Stimulated activated CD8-positive, alpha-beta memory T cell treated with anti-CD3 and anti-CD28 coated beads, Interleukin-4, amount 100 ng/mL, for 24 hours (primary cell): ENCODE measurements around the gene GNLY.
A peak's percentile ranks its signal among the peaks of the same experiment; 100 is the strongest.

ENCODE experiments used
- DNase-seq: peaks from one replicate; pipeline ENCODE4 v3.0.0-alpha.2; 2020; ENCODE audit warnings: low read depth

Gene GNLY

DNA sequence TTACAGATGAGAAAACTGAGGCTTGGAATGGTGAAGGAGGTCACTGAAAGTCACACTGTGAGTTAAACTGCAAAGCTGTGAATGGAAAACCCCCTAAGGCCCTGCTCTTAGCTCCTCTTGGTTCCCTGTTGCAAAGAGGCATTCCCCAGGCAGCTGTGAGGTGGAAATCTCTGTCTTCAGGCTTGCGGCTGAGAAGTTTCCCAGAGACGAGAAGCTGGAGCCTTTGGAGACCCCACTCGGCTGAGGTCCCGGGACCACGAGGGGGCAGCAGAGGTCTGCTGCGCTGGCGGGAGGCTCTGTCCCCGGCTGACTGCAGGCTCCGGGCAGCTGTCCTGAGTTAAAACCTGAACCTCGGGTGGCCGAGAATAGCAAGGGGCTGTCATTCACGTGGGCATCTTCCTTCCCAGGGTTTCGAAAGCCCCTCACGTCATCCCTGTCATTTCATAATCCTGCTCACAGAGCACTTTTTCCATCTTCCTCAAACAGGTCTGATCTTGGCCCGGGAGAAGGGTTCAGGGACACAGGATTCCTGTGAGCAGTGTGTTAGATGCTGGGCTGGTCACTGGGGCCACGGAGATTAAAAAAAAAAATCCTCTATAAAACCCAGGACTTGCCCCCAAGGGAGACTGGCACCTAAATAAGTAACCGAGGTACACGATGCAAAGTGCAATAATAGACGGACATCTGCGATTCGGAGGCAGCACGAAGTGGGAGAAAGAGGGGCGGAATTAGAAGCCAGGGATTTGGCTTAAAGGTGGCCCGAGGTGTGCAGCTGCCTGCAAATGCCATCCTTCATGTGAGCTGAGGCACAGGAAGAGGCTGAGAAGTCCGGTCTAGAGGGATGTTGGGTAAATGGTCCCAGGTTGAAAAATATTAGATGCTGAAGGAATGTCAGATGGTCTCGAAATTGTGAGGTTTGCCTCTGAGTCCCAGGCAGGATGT, 35.0 kb downstream of the GNLY start:
- peak; percentile 68 for DNase-seq

DNA sequence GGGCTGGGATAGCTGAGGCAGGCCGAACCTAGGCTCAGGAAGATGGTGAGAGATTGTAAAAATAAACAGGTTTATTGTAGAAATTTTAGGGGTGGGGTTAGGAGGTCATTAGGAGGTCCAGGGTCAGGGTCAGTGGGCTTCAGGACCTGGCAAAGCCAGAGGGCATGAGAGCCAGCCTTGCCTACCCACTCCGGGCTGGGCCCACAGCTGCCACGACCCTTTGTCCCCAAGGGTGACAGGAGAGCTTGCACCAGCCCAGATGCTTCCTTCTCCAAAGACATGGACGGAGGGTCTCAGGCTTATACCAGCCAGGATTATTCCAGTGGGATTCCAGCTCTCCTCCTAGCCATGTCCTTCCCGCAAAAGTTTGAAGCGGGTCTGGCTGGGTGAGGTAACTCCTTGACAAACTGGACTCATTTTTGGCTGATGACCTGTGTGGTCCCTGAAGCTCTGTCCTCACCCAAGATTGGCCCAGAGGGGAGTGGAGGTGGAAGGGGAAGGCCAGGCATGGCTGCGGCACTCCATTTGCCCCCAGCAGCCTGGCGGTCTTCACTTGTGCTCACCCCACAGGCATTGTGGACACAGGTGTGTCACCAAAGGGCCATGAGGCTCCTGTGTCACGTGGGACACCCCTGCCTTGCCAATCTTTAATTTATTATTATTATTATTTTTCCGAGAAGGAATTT, 35.8 kb downstream of the GNLY start:
- no peak for DNase-seq

DNA sequence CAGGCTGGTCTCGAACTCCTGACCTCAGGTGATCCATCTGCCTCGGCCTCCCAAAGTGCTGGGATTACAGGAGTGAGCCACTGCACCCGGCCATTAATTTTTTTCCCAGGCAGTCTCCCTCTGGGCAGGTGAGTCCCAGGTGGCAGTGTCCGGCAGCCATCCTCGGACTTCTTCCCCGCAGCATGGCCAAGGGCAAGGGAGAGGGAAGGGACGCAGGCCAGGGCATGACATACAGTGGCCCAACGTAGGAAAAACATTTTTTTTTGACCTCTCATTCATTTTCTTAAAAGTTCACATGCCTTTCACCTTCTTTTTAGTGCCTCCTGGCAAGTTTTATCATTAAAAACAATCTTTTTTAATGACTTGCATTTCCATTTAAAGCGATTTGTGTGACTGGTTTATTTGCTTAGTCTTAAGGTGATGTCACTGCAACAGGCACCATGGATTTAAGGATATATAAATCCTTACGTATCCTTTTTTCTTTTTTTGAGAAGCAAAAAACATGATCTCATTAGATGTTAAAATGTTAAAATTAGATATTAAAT, 36.6 kb downstream of the GNLY start:
- DNase-seq: no peak

DNA sequence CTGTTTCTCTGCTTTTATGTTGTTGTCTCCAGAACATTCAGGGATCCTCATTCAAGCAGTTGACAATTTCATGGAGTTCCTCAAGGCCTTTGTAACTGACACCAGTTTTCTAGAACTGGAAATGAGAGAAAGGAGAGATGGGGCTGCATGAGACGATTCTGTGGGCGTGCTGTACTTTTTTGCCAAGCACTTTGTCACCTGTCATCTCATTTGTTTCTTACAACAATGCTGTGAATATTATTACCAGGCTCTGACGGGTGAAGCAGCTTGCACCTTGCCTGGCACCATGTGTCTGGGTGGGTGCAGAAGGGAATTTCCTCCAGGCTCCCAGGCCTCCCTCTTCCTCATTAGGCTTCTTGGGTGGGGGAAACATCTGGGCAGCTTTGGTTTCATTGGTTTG, 37.4 kb downstream of the GNLY start:
- DNase-seq: no peak

DNA sequence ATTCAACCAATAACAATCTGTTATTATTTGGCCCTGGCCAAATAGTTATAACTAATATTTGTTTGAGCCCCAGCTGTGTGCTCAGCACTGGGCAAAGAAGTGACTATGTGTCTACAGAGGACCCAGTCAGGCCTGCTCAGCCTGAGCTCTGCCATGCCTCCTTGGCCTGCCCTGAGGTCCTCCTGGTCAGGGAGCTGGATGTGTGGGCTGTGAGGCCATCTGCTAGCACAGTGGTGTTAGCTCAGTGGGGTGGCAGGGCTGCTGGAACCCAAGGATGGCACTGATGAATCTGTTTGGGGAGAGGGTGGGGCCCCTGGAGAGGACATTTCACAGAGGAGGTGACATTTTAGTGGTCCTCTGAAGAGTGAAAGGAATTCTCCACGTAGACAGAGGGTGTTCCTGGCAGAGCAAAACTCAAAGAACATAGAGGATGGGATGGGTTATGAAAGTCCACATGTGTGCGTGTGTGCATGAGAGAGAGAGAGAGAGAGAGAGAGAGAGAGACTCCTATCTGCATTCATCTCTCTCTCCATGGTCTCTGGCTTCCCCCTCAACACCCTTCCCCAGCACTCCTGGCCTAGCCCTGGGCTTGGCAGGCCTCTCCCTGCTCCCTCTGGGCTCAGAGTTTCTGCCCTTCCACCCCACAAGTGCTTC, 38.4 kb downstream of the GNLY start:
- no peak for DNase-seq

DNA sequence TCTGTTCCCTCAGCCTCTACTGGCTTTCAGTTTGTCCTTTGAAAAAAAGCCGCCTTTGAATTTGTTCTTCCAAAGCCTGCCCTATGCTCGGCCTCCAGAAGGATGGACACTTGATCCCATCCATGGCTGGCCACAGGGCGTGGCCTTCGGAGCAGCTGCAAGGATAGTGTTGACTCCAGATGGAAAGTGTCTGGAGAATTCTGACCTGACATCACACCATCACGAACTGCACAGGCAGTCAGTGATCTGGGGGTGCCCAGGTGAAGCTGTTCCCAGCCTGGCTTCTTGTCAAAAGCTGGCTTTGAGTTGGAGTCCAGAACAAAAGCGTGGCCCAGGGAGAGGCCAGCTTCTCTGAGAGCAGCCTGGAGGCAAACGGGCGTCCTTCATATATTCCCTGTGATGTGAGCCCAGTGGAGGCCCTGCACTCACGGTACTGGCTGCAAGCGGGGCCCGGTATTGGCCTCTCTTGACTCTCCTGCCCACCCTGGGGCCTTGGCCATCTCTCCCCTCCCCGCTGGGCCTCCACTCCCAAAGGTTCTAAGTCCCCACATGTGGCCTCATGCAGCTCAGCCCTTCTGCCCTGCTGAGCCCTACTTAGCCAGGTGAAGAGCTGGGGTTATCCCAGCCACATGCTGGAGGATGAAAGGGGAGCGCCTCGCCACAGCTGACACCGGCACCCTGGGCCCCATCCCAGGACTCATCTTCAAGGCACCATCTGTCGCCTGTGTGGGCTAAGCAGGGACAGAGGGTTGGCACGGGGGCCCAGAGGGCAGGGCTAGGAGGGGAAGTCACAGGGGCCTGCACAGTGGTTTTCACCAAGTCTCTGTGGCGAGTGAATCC, 39.2 kb downstream of the GNLY start:
- DNase-seq: no peak

DNA sequence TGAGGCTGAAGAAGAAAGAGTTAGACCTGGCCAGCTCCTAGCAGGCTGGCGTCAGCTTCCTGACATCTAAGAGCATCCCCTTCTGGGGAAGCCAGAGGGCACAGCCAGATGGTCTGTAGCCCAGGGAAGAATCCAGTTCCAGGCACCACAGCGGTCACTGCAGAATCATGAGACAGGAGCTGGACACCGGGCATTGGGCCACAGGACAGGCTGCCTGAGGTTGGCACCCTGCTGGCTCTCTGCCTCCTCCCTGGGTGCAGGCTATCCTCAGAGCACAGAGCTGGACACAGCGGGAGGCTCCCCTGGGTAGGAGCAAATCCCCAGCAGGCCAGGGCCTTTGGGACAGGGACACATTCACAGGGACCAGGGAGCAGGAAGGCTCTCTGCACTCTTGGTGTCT, 39.9 kb downstream of the GNLY start:
- DNase-seq: no peak

DNA sequence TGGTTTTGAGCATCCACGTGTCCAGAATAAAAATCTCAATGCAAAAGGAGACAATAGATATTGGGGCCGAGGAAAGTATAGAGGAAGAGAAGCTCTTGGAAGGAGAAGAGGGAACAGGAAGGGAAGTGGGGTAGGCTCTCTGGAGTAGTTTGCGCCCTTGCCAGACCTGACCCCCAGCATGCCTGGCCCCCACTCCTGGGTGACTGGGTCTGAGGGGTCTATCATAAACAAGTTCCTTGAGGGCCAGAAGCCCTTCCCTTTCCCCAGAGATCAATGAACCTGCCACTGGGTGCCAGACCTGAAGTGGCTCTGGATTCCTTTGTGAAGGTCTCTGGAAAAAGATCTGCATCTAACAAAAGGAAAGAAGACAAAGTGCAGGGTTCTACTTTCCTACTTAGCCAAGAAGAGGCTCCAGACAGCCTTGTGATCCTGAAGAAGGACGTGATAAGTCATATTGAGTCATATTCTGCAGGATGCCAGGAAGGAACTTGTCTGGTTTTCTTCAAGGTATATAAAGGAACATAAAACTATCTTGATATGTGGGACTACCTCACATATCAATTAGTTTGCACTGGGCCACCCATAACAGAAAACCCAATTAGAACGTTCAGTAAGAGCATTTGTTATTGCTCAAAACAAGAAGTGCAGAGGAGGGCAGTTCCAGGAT, 40.9 kb downstream of the GNLY start:
- DNase-seq: no peak

DNA sequence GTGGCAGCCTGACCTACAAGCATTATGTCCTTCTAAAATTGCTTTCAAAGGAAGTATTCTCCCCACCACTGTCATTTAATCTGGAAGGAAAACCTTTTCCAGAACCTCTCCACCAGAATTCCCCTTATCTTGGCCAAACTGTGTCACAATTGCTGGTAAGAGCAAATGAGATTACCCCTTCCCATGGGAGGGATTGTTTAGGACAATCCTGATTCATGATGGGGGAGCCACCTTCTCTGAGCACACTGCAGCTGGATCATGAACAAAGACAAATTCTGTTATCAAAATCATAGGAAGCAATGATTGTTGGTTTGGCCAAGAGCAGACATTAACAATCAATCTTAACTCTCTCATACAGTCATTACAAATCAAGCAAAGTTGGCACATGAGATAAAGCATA, 41.5 kb downstream of the GNLY start:
- no peak for DNase-seq

DNA sequence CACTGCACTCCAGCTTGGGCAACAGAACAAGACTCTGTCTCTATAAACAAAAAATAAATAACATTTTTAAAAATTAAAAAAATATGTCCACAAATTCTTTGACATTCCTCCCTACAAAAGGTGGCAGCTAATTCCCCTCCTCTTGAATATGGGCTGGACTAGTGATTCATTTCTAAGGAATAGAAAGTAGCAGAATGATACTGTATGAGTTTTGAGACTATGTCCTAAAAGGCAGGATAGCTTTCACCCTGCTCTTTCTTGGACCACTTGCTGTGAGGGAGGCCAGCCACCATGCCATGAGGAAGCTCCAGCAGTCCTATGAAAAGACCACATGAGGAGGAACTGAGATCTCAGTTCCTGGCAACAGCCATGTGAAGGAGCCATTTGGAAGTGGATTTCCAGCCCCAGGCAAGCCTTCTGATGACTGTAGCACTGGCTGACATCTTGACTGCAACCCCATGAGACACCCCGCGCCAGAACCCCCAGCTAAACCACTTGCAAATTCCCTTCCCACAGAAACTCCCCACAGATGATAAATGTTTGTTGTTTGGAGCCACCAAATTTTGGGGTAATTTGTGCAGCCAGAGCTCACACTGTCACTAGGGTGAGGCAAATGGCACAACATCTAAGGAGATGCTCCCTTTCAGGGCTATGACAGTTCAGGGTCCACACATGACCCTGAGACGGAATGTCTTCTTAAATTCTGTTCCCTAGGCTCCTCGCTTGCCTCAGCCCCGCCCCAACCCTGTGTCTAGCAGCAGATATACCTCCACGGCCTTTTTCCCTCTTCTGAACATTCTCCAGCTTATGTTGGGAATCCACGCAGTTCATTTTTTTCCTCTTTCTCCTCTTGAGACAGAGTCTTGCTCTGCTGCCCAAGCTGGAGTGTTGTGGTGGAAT, 42.5 kb downstream of the GNLY start:
- DNase-seq: no peak

DNA sequence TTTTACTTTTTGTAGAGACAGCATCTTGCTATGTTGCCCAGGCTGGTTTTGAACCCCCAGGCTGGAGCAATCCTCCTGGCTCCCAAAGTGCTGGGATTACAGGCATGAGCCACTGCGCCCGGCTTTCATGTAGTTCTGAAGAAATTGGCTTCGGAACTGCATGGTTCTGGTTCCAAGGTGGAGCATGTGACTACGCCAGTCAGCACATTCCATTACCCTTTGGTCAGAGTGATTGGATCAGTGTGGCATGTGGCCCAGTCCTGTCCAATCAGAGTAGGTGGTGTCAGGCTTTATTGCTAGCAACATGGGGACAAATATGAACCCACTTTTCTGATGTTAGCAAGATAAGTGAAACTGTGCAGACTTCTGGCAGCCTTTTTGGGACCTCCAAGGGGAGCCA, 43.3 kb downstream of the GNLY start:
- no peak for DNase-seq

DNA sequence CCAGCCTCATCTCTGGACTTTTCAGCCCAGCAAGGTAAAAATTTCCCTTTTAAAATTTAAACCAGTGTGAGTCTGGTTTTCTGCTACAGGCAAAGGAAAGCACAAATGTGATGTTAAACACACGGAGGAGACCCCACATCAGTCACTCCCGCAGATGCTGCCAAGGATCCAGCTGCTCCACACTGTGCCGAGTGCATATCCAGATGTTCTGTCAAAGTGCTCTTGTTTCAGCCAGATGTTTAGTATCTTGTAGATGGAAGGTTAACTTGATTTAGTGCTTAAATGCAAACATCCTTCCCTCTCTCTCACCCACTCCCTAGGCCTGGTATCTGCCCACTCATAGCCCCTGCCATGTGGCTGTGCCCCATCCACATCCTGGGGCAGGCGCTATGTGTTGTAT, 43.8 kb downstream of the GNLY start:
- DNase-seq: no peak

DNA sequence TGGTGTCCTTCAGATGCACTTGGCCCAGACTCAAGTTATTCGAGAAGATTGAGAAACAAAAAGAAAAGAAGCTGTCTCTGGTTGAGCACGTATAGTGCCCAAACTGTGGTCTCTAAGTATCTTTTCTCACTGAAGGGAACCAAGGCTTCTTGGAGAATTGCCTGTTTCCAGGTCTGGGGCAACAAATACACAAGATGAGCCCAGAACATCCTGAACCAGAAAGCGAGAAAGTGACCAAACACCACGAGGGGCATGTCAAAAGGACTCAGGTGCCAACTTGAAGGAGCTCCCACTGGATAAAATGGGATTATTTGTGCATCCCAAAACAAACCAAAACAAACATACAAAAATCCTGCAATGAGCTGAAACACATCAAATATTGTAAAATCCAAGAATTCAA, 46.0 kb downstream of the GNLY start:
- DNase-seq: no peak

DNA sequence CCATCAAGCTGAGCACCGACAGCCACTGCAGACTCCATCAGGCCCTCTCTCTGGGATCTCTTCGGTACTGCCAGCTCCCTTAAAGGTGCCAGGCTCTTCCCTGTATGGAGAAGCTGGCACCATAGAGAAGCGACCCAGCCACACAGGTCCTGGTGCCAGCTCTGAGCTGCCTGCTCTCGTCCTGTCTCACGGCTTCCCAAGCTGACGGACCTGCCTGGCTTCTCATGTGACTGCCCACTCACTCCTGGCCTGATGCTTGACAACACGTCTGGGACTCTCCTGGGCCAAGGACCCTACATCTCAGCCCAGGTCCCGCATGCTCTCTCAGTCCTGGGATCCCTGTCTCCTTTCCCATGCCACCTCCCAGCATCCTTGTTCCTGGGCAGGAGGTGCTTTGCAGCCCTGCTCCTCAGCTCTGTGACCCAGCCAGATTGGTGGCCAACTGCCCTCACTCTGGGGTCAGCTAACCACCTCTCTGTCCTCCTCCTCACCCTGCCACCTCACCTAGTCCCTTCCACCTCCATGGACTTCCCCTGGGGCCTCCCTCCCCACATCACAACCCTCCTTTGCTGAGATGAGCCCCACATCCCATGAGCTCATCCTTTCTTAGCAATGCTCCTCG, 47.2 kb downstream of the GNLY start:
- no peak for DNase-seq

DNA sequence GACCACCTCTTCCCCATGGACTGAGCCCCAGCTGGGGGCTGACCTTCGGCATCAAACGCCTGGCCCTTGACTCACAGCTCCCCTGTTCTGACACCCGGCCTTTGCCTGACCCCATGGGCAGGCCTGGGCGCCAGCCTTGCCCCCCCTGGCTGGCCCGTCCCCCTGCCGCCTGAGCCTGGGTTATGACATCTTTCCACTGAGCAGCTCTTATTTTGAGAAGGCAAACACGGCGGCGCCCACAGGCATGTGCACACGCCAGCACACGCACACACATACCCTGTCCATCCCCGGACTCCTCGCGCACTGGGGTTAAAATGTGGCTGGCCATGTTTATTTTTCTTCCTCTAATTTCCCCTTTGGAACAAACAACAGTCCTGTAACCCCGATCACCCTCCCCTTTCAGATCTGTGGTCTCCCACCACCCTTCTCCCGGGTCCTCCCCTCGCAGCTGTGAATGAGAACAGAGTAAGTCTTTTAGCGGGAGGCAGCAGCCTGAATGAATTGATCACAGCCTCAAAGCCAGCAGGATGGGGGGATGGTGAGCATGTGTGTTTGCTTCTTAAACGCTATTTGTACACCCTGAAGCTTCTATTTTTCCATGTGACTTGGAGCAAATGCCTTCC, 47.8 kb downstream of the GNLY start:
- DNase-seq: no peak

DNA sequence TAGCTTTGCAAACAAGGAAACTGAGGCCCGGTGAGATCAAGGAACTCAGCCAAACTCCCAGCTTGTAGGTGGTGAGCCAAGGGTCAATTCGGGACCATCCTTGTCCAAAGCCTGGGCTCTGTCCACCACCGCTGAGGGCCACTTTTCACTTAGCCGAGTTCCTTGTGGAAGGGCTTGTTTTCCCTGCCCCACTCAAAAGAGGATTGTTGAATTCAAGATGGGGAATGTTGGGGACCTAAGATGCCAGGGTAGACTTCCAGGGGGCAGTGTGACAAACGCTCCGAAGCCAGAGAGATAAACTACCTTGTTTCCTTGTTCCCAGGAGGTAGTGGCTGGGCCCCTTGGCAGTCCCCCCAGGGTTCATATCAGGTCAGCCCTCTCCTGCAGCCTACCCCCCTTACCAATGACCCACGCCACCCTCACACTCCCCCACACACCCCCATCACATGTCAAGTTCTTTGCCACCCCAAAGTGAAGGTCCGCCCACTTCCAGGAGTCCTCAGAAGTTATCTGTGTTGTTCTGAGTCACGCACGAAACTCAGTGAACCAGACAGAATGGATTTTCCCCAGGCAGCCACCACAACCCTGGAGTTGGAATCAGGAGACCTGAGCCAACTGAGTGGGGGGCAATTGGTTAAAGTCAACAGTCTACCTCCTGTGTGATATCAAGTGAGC, 49.3 kb downstream of the GNLY start:
- DNase-seq: no peak

DNA sequence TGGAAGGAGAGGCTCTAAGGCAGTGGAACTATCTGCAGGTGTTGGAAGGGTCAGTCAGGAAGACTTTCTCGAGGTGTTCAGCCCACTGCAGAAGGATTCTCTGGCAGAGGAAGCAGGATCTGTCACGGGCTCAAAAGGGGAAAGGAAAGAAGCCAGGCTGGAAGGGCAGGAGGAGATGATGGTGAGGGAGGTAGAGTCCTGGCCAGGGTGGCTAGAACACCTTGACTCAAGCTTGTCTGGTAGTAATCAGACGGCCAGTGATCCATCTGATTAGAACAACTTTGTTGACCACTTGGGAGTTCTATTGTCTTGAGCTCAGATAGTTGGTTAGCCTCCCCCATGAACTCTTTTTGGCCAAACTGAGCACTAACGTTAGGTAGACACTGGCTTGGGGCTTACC, 49.9 kb downstream of the GNLY start:
- DNase-seq: no peak

DNA sequence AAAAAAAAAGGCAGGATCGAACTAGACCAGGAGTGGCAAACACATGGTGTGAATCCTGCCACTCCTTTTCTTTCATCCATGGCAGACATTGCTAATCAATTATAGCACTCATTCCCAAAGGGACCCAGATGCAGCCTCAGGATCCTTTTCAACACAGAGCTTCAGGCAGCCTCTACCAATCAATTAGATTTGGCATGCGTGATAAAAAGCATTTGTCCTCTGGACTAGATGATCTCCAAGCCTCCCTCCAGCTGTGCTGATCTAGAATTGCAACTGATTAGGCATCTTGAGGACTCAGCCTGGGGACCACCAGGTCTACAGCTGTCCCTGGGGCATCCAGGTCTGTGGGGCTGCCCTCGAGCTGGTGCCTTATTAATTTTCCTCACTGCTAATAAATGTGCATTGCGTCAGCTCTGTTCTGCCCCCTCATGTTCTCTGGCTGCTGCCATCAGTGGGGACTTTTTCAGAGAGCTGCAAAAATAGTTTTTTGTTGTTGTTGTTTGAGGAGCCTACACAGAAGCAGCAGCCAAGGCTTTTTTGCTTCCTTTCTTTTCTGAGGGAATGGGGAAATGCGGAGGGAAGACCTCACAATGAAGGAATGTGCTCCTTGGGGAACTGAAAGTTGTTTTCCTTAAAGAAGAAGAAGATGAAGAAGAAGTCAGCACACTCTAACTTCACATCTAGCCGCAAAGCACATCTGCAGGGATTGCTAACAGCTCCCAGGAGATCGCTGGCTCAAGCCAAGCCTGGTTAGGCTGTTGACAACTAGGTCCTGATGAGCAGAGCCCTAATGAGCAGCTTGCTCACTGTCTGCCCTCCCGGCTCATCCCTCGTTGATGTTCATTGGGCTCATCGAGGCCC, 50.8 kb downstream of the GNLY start:
- DNase-seq: no peak
